ENCODE results near the gene CD58.

CD58 gene

DNA sequence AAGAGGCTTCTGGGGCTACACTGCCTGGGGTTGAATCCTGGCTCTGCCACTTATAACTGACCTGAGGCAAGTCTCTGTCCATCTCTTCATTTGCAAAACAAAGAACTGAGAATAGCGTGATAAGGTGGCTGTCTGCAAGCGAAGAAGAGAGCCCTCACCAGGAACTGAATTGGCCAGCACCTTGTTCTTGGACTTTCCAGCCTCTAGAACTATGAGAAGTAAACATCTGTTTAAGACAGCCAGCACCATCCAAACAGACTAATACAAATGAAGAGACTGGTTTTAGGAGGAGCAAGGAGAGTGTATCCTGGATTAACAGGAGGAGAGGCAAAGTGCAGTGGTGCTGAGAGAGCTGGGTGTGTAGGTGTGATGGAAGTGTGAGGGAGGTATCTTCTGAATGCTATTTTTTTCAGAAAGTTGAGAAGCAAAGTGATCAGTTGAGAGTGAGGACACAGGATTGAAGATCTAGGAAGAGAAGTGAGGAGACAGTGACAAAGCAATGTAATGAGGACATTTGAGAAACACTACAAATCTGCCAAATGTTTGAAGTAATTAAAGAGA is 59.3 kb downstream of the CD58 start:
- DNase-seq (ENCODE audit: low read depth in 1 of 2, low spot score in 1 of 2): no peak

DNA sequence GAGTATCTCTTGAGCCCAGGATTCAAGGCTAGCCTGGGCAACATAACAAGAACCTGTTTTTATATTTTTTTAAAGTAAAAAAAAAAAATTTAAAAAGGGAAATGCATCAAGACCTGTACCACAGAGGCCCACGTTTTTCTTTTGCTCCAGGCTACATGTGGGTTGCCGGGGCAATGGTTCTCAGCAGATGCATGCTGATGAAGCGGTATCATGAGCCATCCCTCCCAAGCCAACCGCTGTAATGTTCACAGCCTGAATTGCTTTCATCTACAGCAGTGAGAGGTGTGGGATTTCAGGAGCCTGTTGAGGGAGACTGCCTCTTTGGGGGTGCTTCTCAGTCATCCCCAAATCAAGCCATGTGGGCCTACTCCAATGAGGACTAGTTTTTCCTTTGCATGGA is 60.5 kb downstream of the CD58 start:
- no peak for DNase-seq (ENCODE audit: low read depth in 1 of 2, low spot score in 1 of 2)

- no peak for DNase-seq (ENCODE audit: low read depth in 1 of 2, low spot score in 1 of 2)
Measured at GRCh38 chr1:116508984-116509980, 61.5 kb downstream of the CD58 start.

GRCh38 chr1:116508085-116508983 is 62.5 kb downstream of the CD58 start:
- no peak for DNase-seq (ENCODE audit: low read depth in 1 of 2, low spot score in 1 of 2)

- no peak for DNase-seq (ENCODE audit: low read depth in 1 of 2, low spot score in 1 of 2)
Measured at GRCh38 chr1:116507631-116508030, 63.2 kb downstream of the CD58 start.

DNA sequence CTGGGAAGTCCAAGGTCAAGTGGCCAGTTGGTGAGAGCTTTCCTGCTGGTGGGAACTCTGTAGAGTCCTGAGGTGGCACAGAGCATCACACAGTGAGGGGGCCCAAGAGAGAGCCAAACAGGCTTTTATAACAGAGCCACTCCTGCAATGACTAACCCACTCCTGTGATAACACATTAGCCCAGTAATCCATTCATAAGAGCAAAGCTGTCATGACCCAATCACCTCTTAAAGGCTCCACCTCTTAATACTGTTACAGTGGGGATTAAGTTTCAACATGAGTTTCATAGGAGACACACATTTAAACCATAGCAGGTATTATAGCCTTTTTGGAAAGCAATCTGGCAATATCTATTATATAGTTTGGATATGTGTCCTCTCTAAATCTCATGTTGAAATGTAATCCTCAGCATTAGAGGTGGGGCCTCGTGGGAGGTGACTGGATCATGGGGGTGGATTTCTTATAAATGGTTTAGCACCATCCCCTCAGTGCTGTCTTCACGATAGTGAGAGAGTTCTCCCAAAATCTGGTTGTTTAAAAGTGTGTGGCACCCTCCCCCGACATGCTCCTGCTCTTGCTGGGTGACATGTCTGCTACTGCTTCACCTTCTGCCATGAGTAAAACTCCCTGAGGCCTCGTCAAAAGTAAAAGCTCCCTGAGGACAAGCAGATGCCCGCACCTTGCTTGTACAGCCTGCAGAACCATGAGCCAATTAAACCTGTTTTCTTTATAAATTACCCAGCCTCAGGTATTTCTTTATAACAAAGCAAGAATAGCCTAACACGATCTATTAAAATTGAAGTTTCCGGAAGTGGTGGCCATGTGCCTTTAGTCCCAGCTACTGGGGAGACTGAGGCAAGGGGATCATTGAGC is 64.5 kb downstream of the CD58 start:
- no peak for DNase-seq (ENCODE audit: low read depth in 1 of 2, low spot score in 1 of 2)

- peak; percentile 48 to 69 for DNase-seq (ENCODE audit: low read depth in 1 of 2, low spot score in 1 of 2)
Measured at GRCh38 chr1:116504308-116505156, 66.3 kb downstream of the CD58 start.

GRCh38 chr1:116503546-116504307 is 67.1 kb downstream of the CD58 start:
- no peak for DNase-seq (ENCODE audit: low read depth in 1 of 2, low spot score in 1 of 2)

DNA sequence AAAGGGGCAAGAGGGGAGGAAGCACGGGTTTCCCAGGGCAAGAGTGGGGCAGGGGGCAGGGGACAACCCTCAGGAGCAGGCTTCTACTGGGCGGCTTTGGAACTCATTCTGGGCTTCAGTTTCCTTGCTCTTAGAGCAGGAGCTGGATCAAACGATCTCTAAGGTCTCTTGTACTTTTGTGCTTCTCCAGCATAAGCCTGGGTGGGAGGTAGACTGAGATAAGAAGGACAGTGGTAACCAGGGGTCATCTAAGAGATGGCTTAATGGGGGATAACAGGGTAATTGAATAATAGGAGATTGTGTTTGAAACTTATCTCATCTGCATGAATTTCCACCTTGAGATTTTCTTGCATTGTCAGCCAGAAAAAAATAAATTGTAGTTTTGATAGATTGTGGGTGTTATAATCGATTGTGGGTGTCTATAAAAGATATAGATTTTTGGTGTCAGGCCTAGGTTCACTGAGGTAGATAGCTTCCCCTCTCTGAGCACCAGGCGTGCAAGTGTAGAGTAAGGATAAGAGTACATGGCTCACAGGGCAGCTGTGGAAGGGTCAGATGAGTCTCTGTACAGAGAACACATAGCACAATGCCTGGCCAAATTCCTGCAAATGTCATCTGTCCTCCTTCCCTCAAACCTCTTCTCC is 68.0 kb downstream of the CD58 start:
- no peak for DNase-seq (ENCODE audit: low read depth in 1 of 2, low spot score in 1 of 2)

- no peak for DNase-seq (ENCODE audit: low read depth in 1 of 2, low spot score in 1 of 2)
Measured at GRCh38 chr1:116501870-116502244, 69.0 kb downstream of the CD58 start.

- no peak for DNase-seq (ENCODE audit: low read depth in 1 of 2, low spot score in 1 of 2)
Measured at GRCh38 chr1:116501125-116501869, 69.5 kb downstream of the CD58 start.

- peak in 1 of 2 donors; percentile 16 for DNase-seq (ENCODE audit: low read depth in 1 of 2, low spot score in 1 of 2)
Measured at GRCh38 chr1:116498789-116499628, 71.8 kb downstream of the CD58 start.

DNA sequence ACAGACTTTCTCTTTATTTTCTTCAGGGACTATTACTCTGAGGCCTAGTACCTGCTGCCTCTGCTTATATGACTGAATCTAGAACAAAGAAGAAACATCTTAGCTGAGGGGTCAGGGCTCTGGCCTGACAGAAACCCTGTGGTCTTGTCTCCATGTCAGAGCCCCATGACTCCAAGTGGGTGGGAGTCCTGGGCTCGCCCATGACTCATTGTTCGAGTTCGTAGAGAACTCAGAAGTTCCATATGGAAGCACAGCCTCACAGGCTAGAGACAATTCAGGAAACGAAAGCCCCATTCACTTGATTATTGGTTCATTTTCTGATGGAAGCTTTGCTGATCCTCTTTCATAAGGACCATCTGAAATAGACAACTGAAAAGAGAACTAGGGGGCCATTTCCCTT is 73.2 kb downstream of the CD58 start:
- DNase-seq (ENCODE audit: low read depth in 1 of 2, low spot score in 1 of 2): no peak

DNA sequence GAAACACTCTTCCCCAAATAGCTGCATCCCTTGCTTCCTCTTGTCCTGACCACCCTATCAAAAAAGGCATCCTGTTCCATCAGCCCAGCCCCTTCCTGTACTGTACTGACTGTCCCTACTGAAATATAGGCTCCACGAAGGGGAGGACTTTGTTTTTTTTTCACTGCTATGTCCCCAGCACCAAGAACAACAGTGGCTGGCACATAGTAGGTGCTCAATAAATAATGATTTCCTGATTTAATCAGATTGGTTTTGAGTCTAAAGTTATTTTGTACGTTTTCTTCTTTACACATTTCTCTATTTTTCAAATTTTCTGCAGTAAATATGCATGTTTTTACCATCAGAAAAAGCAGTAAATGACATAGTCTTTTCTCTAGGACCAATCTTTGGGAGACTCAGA is 73.9 kb downstream of the CD58 start:
- no peak for DNase-seq (ENCODE audit: low read depth in 1 of 2, low spot score in 1 of 2)

DNA sequence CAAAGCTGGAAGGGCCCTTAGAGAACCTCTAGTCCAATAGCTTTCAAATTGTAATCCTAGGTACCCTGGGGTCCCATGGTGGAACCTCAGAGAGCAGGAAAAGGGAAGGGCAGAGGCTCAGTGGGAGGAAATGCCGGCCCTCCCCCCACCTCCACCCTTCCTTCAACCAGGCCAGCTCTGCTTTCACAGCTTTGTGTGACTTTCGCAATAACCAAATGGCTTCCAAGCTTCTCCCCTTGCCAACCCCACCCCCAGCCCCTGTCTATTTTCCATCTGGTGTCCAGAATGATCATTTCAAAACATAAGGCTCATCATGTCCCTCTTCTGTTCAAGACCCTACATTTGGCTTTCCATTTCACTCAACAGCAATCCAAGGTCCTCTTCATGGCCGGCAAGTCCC is 74.4 kb downstream of the CD58 start:
- DNase-seq (ENCODE audit: low read depth in 1 of 2, low spot score in 1 of 2): no peak

- DNase-seq (ENCODE audit: low read depth in 1 of 2, low spot score in 1 of 2): no peak
Measured at GRCh38 chr1:116495535-116495934, 75.3 kb downstream of the CD58 start.

DNA sequence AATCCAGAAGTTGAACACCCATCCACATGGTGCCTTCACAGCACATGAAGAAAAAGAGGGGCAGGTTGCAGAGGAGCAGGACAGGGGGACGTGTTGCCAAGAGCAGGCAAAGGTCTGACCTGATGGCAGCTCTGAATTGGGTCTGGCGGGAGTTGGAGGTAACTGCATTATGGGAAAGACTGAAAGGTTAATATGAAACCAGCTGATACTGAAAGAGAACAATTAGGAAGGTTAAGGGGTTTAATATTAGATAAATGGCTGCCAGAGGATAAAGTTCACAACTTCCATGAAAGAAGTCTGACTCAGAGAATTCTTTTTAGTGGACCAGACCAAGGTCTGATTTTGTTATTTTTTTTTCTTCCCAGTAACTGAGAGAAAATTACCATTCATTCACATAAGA is 76.1 kb downstream of the CD58 start:
- DNase-seq (ENCODE audit: low read depth in 1 of 2, low spot score in 1 of 2): no peak

Data from stimulated activated CD4-positive, alpha-beta T cell treated with anti-CD3 and anti-CD28 coated beads, Interleukin-15, amount 100 ng/mL, for 1 hour (primary cell).